NT2/D1 (cell line): ENCODE measurements around the gene ARHGAP30.
"Not testable (repeated sequence)": the region's sequence is repeated elsewhere in the genome, so short reads cannot be mapped to it uniquely, and the experiment has no call there.

Experiments used
- DNase-seq: peaks from one replicate; pipeline ENCODE4 v3.0.0-alpha.2; 2011; ENCODE audit warnings: low read depth, low spot score
- H3K27me3 ChIP-seq: 2 replicates; pipeline ENCODE4 v1.6.0; 2011; ENCODE audit warnings: mild to moderate bottlenecking; ENCODE audit not compliant: insufficient read length, insufficient read depth
- H3K36me3 ChIP-seq: 2 replicates; pipeline ENCODE4 v1.6.1; 2011; ENCODE audit warnings: mild to moderate bottlenecking, low read length, mixed read lengths; ENCODE audit not compliant: insufficient read depth, insufficient read length
- H3K4me1 ChIP-seq: 2 replicates; pipeline ENCODE4 v1.5.1; 2011; ENCODE audit not compliant: insufficient read depth, insufficient read length
- H3K4me3 ChIP-seq: 2 replicates; pipeline ENCODE4 v1.5.1; 2011; ENCODE audit warnings: low read depth; ENCODE audit not compliant: insufficient read length
- H3K9ac ChIP-seq: 2 replicates; pipeline ENCODE4 v1.6.0; 2011; ENCODE audit warnings: low read depth; ENCODE audit not compliant: insufficient read length
- H3K9me3 ChIP-seq: 2 replicates; pipeline ENCODE4 v1.5.1; 2011; ENCODE audit warnings: mild to moderate bottlenecking, low read length; ENCODE audit not compliant: insufficient read depth
- SUZ12 ChIP-seq: IDR thresholded peaks from 2 replicates; pipeline ENCODE4 v1.6.1; 2011; ENCODE audit not compliant: insufficient read length, insufficient read depth; ENCODE audit errors: extremely low read depth
- YY1 ChIP-seq: IDR thresholded peaks from 2 replicates; pipeline ENCODE4 v1.6.1; 2011; ENCODE audit not compliant: insufficient read length, insufficient read depth
- ZNF274 ChIP-seq: IDR thresholded peaks from 2 replicates; pipeline ENCODE4 v1.6.1; 2011; ENCODE audit warnings: mild to moderate bottlenecking, low read depth, low read length

Gene ARHGAP30

GRCh38 chr1:161039154-161039545, 30.5 kb downstream of the ARHGAP30 start:
- Histone ChIP-seq H3K9ac (no peak overlapping the region), H3K4me1 (peaks cover 2% of the 10 kb centered on the region), H3K27me3 (no peaks in the 10 kb centered on the region), H3K36me3 (peaks cover 61% of the 10 kb centered on the region), H3K9me3 (no peaks in the 10 kb centered on the region; the same call in 1 of the 2 replicates), H3K4me3 (no peak overlapping the region)
- DNase-seq = no peak
- no peak for TF ChIP-seq SUZ12
- TF ChIP-seq YY1 = no peak
- no peak for TF ChIP-seq ZNF274

DNA sequence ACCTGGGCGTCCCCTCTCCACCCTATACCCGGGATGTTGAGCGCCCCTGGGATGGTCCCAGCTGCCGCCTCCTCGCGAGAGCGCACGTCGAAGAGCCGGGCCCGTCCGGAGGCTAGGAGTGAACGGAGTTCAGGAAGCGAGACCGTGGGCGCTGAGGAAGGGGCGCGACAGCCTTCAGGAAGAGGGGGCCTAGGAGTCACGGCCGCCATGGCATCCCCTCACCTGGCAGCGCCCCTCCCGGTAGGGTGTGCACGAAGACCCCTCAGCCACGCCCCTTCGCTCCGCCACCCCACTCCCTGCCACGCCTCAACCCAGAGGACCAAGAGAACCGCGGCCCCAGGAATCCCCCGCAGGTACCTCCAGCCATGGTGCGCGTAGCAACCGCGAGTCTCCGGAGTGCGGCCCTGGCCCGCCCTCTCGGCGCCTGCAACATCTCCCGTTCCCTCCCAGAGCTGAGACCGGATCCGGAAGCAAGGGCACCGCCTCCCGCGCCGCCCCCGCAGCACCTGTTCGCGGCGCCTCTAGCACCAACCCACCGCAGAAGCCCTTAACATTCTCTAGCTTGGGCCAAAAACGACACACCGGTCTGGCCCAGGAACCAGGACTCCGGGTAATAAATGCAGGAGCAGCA, 31.1 kb downstream of the ARHGAP30 start, which contains the start of gene TSTD1:
TSS of gene TSTD1 (minus strand) at position 442 of the 631 bp plus-strand sequence. CDS start at position 367, 75 bp downstream.
- Histone ChIP-seq H3K9ac (no peak within 1 kb of the TSS), H3K9me3 (no peaks in the 10 kb centered on the region), H3K4me3 (no peak within 1 kb of the TSS), H3K27me3 (no peaks in the 10 kb centered on the region), H3K36me3 (peaks cover 61% of the 10 kb centered on the region), H3K4me1 (peaks cover 2% of the 10 kb centered on the region)
- DNase-seq = no peak
- no peak for TF ChIP-seq ZNF274
- TF ChIP-seq YY1 = no peak
- TF ChIP-seq SUZ12 = no peak

- Histone ChIP-seq H3K4me3 (no peak overlapping the region), H3K9ac (no peak overlapping the region), H3K36me3 (peaks cover 56% of the 10 kb centered on the region), H3K4me1 (peaks cover 2% of the 10 kb centered on the region), H3K27me3 (no peaks in the 10 kb centered on the region), H3K9me3 (no peaks in the 10 kb centered on the region)
- TF ChIP-seq ZNF274 (no peak), SUZ12 (no peak), YY1 (no peak)
- DNase-seq = no peak
Measured at GRCh38 chr1:161037661-161038522, 31.8 kb downstream of the ARHGAP30 start.

DNA sequence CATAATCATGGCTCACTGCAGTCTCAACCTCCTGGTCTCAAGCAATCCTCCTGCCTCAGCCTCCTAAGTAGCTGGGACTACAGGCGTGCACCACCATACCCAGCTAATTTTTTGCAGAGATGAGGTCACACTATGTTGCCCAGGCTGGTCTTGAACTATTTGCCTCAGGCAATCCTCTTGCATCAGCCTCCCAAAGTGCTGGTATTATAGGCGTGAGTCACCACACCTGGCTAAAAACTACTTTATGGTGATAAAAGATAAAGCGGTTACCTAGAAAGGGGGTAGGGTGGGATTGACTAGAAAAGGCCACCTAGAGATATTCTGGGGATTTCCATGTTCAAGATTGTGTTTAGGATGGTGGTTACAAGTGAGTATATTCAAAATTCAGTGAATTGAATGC, 35.9 kb downstream of the ARHGAP30 start:
- Histone ChIP-seq H3K4me1 (no peaks in the 10 kb centered on the region), H3K9me3 (peaks cover 11% of the 10 kb centered on the region; the same call in 1 of the 2 replicates), H3K4me3 (no peak overlapping the region), H3K9ac (no peak overlapping the region), H3K27me3 (no peaks in the 10 kb centered on the region), H3K36me3 (peaks cover 15% of the 10 kb centered on the region)
- TF ChIP-seq ZNF274 (no peak), YY1 (no peak), SUZ12 (no peak)
- no peak for DNase-seq

DNA sequence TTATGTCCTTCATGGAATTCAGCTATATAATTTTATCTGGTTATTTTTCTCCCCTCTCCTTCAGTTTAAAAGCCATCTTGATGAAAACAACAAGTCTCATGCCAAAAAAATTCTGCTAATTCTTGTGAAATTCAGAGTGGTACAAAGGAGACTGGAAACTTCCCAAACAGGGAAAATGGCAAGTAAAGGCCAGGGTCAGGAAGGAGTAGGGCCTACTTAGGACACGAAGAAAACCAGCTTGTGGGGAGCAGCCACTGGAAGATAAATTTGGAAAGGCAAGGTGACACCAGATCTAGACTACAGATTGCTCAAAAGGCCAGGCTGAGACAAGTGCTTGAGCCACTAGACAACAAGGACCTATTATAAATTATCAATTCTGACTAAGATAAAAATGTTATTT, 37.3 kb downstream of the ARHGAP30 start:
- peaks cover 20% of the 10 kb centered on the region for H3K9me3 ChIP-seq
- DNase-seq = no peak
- no peak for TF ChIP-seq ZNF274
- TF ChIP-seq YY1 = no peak
- TF ChIP-seq SUZ12 = no peak
- H3K36me3 ChIP-seq = peaks cover 2% of the 10 kb centered on the region
- H3K9ac ChIP-seq = no peak overlapping the region
- no peaks in the 10 kb centered on the region for H3K27me3 ChIP-seq
- H3K4me1 ChIP-seq = no peaks in the 10 kb centered on the region
- H3K4me3 ChIP-seq = no peak overlapping the region

DNA sequence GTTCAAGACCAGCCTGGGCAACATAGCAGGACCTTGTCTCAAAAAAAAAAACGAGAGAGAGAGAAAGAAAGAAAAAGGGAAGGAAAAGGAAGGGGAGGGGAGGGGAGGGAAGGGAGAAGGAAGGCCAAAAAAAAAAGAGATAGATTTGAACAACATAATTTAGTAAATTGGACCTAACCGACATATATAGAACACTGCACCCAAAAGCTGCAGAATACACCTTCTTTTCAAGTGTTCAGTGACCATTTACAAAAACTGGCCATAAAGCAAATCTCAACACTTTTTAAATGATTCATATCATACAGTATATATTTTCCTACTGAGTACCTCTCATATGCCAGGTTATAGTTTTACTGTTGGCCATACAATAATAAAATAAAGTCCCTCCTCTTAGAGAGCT, 37.8 kb downstream of the ARHGAP30 start:
- Histone ChIP-seq H3K36me3 (no peaks in the 10 kb centered on the region), H3K4me1 (no peaks in the 10 kb centered on the region), H3K27me3 (no peaks in the 10 kb centered on the region), H3K9ac (no peak overlapping the region), H3K9me3 (peaks cover 20% of the 10 kb centered on the region), H3K4me3 (no peak overlapping the region)
- TF ChIP-seq YY1 = no peak
- no peak for TF ChIP-seq ZNF274
- TF ChIP-seq SUZ12 = no peak
- no peak for DNase-seq

DNA sequence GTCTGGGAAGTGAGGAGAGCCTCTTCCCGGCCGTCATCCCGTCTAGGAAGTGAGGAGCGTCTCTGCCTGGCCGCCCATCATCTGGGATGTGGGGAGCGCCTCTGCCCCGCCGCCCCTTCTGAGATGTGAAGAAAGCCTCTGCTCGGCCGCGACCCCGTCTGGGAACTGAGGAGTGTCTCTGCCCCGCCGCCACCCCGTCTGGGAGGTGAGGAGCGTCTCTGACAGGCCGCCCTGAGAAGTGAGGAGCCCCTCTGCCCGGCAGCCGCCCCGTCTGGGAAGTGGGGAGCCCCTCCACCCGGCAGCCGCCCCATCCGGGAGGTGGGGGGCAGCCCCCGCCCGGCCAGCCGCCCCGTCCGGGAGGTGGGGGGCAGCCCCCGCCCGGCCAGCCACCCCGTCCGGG, 40.2 kb downstream of the ARHGAP30 start:
- not testable (repeated sequence) for H3K4me3 ChIP-seq, DNase-seq, H3K9ac ChIP-seq, H3K36me3 ChIP-seq, H3K4me1 ChIP-seq, H3K27me3 ChIP-seq
- H3K9me3 ChIP-seq = peaks cover 20% of the 10 kb centered on the region

- not testable (repeated sequence) for DNase-seq, H3K4me1 ChIP-seq, H3K4me3 ChIP-seq, H3K27me3 ChIP-seq, H3K36me3 ChIP-seq, H3K9ac ChIP-seq
- H3K9me3 ChIP-seq = peaks cover 20% of the 10 kb centered on the region
Measured at GRCh38 chr1:161026954-161027353, 42.7 kb downstream of the ARHGAP30 start.

DNA sequence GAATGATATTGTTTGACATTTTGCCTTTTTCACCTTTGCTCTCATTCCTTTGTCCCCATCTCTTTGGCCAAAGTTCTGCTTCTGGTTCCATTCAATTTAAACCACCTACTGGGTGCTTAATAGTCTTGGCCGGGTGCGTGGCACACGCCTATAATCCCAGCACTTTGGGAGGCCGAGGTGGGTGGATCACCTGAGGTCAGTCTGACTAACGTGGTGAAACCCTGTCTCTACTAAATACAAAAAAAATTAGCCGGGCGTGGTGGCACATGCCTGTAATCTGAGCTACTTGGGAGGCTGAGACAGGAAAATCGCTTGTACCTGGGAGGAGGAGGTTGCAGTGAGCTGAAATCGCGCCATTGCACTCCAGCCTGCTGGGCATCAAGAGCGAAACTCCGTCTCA, 47.3 kb downstream of the ARHGAP30 start:
- H3K36me3 ChIP-seq, H3K27me3 ChIP-seq, H3K9ac ChIP-seq, H3K4me3 ChIP-seq, DNase-seq, H3K9me3 ChIP-seq: not testable (repeated sequence)
- H3K4me1 ChIP-seq = peaks cover 11% of the 10 kb centered on the region
